Measurements from ENCODE around the gene FAU. TPM values are rescaled to one million over a fixed set of nuclear protein-coding genes. Genes with fewer than 3 reads are reported as not detected.

Gene FAU
- total RNA-seq, 1 donor from 2014 or later = 439 TPM

- H3K36me3 ChIP-seq (ENCODE audit: control insufficient read depth, insufficient read depth, low read length) = peaks cover 54% of the 10 kb centered on the region
- FAIRE-seq (no peak), DNase-seq (ENCODE audit: low read depth) (no peak)
- no peak overlapping the region for H3K4me3 ChIP-seq (ENCODE audit: low read depth, low read length)
- TF ChIP-seq, protein P1, sequence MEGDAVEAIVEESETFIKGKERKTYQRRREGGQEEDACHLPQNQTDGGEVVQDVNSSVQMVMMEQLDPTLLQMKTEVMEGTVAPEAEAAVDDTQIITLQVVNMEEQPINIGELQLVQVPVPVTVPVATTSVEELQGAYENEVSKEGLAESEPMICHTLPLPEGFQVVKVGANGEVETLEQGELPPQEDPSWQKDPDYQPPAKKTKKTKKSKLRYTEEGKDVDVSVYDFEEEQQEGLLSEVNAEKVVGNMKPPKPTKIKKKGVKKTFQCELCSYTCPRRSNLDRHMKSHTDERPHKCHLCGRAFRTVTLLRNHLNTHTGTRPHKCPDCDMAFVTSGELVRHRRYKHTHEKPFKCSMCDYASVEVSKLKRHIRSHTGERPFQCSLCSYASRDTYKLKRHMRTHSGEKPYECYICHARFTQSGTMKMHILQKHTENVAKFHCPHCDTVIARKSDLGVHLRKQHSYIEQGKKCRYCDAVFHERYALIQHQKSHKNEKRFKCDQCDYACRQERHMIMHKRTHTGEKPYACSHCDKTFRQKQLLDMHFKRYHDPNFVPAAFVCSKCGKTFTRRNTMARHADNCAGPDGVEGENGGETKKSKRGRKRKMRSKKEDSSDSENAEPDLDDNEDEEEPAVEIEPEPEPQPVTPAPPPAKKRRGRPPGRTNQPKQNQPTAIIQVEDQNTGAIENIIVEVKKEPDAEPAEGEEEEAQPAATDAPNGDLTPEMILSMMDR (IDR thresholded peaks at IDR 0.05; ENCODE audit: insufficient read depth, low read length, severe bottlenecking) = no peak
- H3K27me3 ChIP-seq (ENCODE audit: control insufficient read depth, insufficient read depth, low read length) = no peaks in the 10 kb centered on the region
Observed at GRCh38 chr11:65127473-65128181, 5.7 kb upstream of the FAU start.

DNA sequence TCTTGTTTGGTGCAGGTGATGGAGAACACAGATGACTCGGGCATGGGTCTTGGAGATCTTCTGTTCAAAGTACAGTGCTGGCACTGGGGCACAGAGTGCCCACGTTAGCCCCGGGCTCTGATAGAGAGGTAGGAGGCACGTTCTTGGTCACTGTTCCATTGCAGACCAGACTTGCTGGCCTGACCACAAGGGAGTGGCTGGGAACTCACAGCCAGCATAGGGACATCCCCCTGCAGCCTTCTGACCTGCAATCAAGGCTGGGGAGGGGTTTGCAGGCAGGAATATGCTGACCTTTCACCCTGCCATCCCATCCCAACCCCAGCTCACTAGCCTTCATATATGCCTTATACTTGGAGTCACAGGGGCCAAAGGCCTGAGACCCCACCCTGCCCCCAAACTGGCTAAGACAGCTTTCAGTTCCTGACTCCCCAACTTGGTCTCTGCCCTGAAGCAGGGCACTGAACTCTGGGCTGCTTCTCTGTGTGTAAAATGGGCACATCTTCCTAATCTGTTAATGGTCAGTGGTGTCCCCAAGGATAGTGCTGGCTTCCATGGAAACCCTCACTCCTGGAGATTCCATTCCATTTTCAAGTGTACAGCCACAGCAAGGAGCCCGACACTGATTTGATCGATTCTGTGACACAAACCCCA, 4.8 kb upstream of the FAU start:
- H3K36me3 ChIP-seq (ENCODE audit: control insufficient read depth, insufficient read depth, low read length) = peaks cover 47% of the 10 kb centered on the region
- no peaks in the 10 kb centered on the region for H3K27me3 ChIP-seq (ENCODE audit: control insufficient read depth, insufficient read depth, low read length)
- FAIRE-seq (no peak), DNase-seq (ENCODE audit: low read depth) (no peak)
- no peak overlapping the region for H3K4me3 ChIP-seq (ENCODE audit: low read depth, low read length)
- TF ChIP-seq, protein P1 (IDR thresholded peaks at IDR 0.05; ENCODE audit: insufficient read depth, low read length, severe bottlenecking) = no peak

- no peak for DNase-seq (ENCODE audit: low read depth)
- Histone ChIP-seq H3K27me3 (ENCODE audit: control insufficient read depth, insufficient read depth, low read length) (no peaks in the 10 kb centered on the region), H3K36me3 (ENCODE audit: control insufficient read depth, insufficient read depth, low read length) (peaks cover 43% of the 10 kb centered on the region), H3K4me3 (ENCODE audit: low read depth, low read length) (no peak overlapping the region)
- TF ChIP-seq, protein P1 (IDR thresholded peaks at IDR 0.05; ENCODE audit: insufficient read depth, low read length, severe bottlenecking) = no peak
- no peak for FAIRE-seq
Observed at GRCh38 chr11:65125197-65126056, 3.5 kb upstream of the FAU start.

DNA sequence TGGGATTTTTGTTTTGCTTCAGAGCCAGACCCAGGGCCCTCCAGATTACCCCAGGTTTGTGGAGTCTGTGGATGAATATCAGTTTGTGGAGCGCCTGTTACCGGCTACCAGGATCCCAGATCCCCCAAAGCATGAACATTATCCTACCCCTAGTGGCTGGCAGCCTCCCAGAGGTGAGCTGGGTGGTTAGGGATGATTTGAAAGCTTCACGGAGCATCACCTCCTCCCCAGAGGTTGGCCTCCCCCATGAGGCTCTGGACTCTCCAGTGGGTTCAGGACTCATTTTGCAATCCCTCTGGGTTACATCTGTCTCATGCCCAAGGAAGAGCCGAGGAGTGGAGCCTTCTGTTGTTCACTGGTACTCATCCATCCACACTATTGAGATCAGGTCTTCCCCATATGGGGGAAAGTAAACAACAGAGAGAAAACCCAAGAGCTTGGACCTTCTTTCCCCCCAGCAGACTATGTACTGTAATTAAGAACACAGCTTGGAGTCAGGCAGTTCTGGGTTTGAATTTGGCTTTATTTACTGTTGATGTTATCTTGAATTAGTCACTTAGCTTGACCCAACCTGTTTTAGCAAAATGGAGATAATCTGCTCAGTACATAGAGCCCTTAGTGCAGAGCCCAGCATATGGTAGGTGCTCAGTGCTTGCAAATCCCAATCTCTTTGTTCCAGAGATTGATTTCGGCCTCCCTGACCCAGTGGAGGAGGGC, 2.7 kb upstream of the FAU start:
- Histone ChIP-seq H3K4me3 (ENCODE audit: low read depth, low read length) (no peak overlapping the region), H3K36me3 (ENCODE audit: control insufficient read depth, insufficient read depth, low read length) (peaks cover 44% of the 10 kb centered on the region), H3K27me3 (ENCODE audit: control insufficient read depth, insufficient read depth, low read length) (no peaks in the 10 kb centered on the region)
- DNase-seq (ENCODE audit: low read depth) (no peak), FAIRE-seq (no peak)
- TF ChIP-seq, protein P1 (IDR thresholded peaks at IDR 0.05; ENCODE audit: insufficient read depth, low read length, severe bottlenecking) = no peak

DNA sequence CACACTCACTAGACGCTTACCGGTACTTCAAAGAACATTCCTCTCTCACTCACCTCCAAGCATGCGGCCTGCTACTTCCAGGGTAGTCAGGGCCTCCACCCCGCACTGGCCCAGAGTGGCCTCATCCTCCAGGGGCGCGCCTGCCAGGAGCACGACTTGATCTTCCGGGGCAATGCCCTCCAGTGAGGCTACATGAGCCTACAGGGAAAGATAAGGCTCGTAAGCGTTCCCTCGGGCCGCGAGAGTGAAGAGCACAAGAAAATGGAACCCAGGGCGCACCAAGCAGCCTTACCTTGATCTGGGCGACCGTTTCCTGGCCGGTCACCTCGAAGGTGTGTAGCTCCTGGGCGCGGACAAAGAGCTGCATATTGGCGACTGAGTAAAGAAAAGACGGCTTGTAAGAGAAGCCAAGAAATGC, 478 bp downstream of the FAU start:
- Histone ChIP-seq H3K4me3 (ENCODE audit: low read depth, low read length) (peak overlapping the region; percentile 79), H3K36me3 (ENCODE audit: control insufficient read depth, insufficient read depth, low read length) (peaks cover 33% of the 10 kb centered on the region), H3K27me3 (ENCODE audit: control insufficient read depth, insufficient read depth, low read length) (no peaks in the 10 kb centered on the region)
- TF ChIP-seq, protein P1 (IDR thresholded peaks at IDR 0.05; ENCODE audit: insufficient read depth, low read length, severe bottlenecking) = no peak
- FAIRE-seq (no peak), DNase-seq (ENCODE audit: low read depth) (no peak)

All from bronchial epithelial cell (primary cell).